GM18861 (cell line): ENCODE measurements around the gene JUND.
A peak's percentile ranks its signal among the peaks of the same experiment; 100 is the strongest.
"Not testable (repeated sequence)": the region's sequence is repeated elsewhere in the genome, so short reads cannot be mapped to it uniquely, and the experiment has no call there.

Source experiments
- ATAC-seq: cut with Tn5 transposase; IDR thresholded peaks from one replicate; pipeline ENCODE4 v1.9.1; 2021; ENCODE audit not compliant: unreplicated experiment

Gene JUND

DNA sequence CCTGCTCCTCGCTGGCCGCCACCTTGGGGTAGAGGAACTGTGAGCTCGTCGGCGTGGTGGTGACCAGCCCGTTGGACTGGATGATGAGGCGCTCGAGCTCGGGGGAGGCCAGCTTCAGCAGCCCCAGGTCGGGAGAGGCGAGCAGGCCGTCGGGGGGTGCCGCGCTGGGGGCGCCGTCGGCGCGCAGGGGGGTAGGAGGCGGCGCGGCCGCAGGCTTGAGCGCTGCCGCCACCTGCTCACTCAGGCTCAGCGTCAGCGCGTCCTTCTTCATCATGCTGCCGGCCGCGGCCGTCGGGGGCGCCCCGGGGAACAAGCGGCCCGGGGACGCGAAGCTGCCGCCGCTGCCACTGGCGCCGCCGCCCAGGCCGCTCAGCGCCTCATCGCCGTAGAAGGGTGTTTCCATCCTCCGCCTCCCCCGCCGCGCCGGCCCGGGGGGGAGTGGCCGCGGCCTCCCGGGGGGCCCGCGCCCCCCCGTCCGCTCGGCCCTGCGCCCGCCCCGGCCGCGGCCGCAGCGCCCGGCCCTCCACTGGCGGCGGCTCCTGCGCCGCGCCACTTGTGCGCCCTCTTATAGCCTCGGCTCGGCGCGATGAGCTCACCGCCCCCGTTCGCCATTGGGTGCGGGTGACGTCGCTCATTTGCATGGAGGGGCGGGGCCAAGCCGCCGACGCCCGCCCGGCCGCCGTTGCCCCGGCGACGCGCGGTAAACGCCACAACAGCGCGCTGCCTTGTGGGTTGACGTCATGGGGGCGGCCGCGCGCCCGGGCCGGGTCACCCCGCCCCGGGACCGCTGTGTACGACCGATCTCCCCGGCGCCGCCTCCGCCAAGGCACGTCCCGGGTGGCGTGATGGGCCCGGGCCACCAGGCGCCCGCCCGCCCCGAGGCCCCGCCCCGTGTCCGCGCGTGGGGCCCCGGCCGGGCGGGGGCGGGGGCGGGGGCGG is at the start of gene JUND:
TSS of gene JUND (minus strand) at position 541 of the 939 bp plus-strand sequence. CDS start at position 403, 138 bp downstream.
- peak; percentile 50 for ATAC-seq

GRCh38 chr19:18330868-18331267 is 49.4 kb upstream of the JUND start:
- ATAC-seq, result no peak

GRCh38 chr19:18329035-18329376 is 47.6 kb upstream of the JUND start:
- ATAC-seq, result no peak

GRCh38 chr19:18328340-18329034 is 47.1 kb upstream of the JUND start:
- ATAC-seq, result peak; percentile 81

DNA sequence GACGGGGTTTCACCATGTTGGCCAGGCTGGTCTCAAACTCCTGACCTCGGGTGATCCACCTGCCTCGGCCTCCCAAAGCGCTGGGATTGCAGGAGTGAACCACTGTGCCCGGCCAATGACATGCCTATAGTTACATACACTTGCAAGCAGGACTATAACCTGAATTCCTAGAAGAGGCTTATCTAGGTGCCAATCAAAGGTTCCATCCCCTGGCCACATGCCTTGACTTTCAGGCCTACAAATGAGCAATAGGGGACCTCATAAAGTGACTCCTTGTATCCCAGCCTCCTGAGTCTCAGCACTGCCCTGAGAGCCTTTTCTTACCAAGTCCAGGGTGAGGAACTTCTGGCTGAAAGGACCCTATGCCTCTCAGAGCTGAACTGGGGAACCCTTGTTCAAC is 45.4 kb upstream of the JUND start:
- ATAC-seq, result no peak

GRCh38 chr19:18324373-18324731 is 42.9 kb upstream of the JUND start:
- not testable (repeated sequence) for ATAC-seq

GRCh38 chr19:18322759-18323460 is 41.5 kb upstream of the JUND start, which contains the start of gene LSM4:
TSS of gene LSM4 (minus strand) at chr19:18323076. CDS start at chr19:18323020, 56 bp downstream.
- peak; percentile 84 for ATAC-seq

DNA sequence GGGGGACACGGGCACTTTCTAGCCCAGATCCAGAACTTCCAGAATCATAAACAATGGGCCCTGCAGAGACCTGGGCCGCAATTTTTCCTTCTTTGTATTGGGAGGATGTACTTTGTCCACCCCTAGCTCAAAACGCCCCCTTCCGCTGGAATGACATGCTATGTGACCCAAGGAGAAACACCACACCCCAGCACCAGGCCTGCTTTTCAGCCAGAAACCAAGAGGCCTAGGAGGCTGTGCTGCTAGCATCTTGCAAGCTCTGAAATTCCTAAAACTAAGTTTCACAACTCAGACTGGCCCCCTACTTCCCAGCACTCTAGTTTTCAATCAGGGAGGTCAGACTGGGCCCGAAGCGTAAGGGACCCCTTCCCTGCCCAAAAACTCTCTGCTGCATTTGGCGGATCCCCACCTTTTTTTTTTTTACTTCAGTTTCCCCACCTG is 40.9 kb upstream of the JUND start:
- no peak for ATAC-seq

DNA sequence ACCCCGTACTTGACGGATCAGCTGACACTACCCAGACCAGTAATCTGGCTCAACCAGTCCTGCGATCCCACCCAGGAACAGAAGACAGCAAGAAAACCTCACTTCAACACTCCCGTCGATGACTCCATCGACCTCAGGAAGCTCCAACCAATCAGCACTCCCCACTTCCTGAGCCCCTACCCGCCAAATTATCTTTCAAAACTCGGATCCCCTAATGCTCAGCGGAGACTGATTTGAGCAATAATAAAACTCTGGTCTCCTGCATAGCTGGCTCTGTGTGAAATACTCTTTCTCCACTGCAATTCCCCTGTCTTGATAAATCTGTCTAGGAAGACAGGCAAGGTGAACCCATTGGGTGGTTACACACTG is 40.3 kb upstream of the JUND start:
- no peak for ATAC-seq

DNA sequence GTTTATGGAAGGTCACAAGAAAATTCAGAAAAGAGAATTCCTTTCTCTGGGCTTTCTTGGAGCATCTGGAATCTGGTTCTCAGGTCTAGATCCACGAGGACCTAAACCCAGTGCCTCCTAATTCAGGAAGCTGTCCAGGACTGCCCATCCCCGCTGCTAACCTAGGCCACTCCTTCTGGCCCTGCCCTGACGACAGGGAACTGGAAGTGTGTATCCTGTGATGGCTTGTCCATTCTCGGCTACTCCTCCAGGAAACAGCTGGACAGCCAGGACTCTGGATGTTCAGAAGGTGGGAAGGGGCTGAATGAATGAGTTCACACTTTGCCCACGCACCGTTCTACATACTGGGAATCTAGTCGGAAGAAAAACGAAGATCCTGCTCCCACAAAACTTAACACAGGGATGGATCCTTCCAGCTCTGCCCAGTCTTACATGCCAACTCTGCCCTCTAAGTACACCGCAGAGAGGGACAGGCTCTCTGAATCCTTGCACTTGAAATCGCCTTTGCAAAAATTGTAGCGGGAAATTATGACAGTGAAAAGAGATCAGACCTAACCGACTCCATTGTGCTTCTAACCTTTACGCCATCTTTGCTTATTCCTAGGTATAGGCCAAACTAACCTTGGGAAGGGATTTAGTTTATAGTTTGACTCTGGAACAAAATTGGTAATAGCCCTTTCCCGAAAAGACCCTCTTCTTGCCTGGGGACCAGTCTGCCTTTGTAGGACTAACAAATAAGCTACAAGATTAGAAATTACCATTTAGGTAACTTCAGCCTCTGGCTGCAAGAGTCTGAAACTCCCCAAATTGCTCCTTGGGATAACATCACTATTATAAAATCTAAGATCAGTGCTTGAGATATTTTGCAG is 39.7 kb upstream of the JUND start:
- no peak for ATAC-seq

DNA sequence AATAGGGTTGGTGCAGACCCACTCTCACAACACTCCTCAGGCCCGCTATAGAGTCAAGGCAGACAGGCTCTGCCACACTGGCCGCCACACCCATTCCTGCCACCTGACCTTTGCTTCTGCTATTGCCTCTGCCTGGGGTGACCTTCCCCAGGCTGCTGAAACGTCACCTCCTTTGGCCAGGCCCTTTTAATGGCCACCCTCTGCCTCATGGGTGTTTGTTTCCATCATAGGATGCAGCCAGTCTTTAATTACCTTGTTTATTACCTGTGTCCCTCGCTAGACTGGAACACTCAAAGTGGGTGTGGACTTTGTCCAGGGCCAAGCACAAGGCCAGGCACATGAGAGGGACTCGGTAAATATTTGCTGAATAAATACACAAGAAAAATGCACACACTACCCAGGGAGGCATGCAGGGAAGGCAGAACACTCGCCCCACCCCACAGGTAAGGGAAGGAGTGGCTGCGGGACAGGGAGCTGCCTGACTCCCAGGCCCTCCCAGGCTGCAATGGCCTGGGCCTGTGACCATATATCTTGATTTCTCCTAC is 38.2 kb upstream of the JUND start:
- no peak for ATAC-seq

DNA sequence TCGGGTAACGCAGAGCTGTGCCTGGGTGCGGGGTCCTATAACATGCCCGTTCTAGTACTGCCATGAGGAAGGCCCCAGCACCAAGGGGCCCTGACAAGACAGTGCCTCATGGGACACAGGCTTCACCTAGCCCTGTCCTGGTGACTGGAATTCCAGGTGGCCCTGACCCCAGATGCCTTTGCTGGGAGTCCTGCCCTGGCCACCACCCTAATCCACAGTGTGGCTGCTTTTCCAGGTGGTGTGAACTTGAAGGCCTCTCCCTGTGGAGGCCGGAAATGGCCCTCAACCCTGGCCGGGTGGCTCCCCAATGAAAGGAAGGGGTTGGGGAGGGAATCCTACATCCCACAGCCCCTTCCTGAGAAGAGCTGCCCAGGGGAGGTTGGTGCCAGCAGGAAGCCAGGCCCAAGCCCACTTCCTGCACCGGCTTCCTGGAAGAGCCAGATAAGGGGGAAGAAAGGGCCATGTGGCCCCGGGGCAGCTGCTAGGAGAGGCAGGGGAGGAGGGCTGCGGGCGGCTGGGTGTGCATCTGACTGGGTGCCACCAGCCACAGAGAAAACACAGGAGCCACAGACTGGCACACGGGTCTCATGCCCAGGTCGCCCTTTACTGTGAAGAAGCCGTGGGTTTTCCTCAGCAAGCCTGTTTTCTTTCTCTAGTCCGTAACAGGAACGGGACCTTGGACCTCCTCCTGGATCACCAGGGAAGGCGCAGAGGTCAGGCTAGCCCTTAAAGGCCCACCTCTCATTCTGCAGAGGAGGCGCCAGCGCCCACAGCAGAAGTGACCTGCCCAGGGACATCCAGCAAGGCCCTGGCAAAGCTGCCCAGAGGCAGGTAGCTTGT is 36.8 kb upstream of the JUND start:
- no peak for ATAC-seq

GRCh38 chr19:18313398-18313797 is 32.0 kb upstream of the JUND start:
- no peak for ATAC-seq

DNA sequence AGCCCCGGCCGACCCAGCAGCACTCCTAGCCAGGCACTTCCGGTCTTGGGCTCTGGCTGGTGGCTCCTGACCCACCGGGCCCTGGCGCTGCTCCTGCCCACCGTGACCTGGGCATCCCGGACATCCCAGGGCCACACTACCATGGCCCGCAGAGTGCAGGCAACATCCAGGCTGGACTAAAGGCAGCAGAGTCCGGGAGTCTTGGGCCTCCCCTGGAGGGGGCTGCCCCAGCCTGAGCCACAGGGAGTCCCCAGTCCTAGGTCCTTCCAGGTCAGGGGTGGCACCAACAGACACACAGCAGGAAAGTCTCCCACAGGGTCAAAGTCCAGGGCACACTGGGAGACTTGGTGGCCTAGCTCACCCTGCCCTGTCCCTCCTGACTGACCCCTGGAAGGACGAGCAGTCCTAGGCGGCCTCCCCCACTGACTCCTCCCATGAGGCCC is 30.7 kb upstream of the JUND start:
- no peak for ATAC-seq

DNA sequence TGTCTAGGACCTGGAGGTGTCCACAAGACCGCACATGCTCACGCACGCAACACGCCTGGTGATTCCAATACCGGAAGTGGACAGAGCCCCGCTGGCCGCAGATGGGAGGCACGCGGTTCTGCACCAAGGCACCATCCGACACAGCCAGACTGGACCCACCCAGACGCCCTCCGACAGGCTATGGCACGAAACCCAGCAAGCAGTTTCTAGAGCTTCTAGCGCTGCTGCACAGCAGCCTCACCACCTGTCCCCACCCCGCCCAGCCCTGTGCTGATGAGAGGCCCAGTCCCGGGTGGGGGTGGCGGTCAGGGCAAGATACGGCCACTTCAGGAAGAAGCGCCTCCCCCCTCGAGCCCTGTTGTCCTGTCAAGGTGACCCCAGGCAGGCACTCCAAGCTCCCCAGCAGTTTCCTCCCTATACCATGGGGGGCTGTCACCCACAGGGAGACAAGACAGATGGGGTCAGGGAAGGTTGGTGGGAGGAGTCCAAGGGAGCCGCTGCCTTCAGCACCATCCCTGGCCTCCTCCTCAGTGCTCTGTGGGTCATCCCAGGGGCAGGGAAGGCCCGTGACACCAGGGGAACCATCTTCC is 30.2 kb upstream of the JUND start:
- no peak for ATAC-seq

DNA sequence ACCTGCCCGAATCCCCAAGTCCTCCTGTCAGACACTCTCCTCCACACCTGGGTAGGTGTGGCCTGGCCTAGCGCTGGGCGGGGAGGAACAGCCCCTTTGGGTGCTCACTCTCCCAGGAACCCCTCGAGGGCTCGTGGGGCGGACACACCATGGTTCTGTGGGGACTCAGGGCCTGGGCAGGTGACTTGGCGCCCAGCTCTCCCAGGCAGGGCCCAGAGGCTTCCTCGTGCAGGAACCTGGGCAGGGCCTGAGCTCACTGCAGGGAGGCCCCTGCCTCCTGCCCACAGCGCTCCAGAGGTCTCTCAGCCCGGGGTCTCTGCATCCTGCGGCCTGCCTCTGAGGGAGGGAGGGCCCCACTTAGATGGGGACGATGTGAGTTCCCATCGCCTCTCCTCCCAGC is 29.5 kb upstream of the JUND start:
- ATAC-seq, result no peak

DNA sequence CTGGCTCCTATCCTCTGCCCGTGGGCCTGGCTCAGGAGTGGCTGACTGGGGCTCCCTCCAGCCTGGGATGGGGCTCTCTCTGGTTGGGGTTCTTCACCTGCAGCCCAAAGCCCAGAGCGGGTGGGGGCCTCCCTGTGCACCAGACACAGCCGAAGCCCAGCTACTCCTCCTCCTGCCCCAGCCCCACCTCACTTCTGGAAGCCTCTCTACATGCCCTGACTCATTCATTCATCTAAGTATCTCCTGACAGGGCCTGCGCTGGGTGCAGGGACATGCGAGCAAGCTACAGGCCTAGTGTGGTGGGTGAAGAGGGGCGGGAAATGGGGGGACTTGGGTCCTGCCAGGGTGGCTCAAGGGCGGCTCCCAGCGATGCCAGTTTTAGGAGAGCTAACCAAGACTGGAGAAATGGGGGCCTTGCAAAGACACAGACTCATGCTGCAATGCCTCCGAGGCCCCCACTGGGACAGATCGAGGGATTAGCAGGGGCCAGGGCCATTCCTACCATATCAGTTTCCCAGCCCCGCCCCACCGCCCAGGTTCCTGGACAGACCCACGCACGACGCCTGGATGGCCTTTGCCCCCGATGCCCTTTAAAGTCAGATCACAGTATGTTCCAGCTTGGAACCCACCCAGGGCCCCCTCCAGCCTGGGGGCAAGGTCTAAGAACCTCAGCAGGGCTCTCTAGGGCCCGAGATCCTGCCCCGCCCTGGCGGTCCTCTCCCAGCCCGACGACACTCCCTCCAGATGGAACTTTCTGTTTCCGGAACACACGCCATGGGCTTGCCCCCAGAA is 28.9 kb upstream of the JUND start:
- ATAC-seq, result no peak

DNA sequence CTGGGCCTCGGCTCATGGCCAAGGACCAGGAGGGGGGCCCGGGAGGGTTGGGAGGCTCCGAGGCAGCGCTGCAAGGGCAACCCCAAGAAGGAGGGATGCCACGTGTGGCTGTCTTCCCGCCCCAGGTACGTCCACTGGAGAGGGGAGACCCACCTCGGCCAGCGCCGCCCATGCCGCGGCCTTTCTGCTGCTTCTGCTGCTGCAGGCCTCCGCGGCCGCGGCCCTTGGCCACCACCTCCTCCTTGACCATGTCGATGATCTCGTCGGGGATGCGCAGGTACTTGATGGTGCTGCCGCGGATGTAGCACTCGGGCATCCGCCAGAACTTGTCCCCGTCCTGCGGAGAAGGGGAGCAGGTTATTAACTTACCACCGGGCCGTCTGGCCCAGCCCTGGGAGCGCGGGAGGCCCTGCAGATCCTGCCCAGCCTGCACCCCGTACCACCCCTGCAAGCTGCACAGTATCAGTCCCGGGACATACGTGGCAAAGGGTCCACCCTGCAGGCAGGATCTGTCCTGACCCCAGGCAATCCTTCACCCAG is 28.2 kb upstream of the JUND start:
- ATAC-seq, result no peak
